ENCODE results near the gene PEX13. TPM values are rescaled to one million over a fixed set of nuclear protein-coding genes. Genes with fewer than 3 reads are reported as not detected.

The PEX13 gene
- total and polyA plus RNA-seq, 10 of the 15 experiments (the other 5 are each of a cell fraction or from before 2014, with no cell fraction given): 2.6 to 27.6 (median 17.8) TPM

DNA sequence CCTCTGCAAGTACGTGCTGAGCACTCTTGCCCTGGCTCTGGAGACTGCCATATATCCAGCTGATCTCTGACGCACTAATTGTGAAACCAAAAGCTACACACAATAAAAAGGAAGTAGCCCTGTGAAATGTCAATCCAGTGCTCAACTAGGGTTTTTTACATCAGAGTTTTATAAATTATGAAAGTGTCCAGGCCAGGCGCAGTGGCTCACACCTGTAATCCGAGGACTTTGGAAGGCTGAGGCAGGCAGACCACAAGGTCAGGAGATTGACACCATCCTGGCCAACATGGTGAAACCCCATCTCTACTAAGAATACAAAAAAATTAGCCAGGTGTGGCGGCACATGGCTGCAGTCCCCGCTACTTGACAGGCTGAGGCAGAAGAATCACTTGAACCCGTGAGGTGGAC is 24.5 kb upstream of the PEX13 start:
- H3K9me3 ChIP-seq (replicated peaks; ENCODE audit: control insufficient read depth, insufficient read depth, low read length): peaks cover 8% of the 10 kb centered on the region; the same call in 2 of the 3 replicates
- RAD21 ChIA-PET (ENCODE audit: unreplicated experiment): interaction anchor here (0.7 to 2.7 kb wide), 16 partner anchors 12 to 199 kb away, joined by 3 to 24 read pairs (median 5); partner anchors contain the start of gene REL
- H2AFZ ChIP-seq (ENCODE audit: control insufficient read depth, low read depth, low read length): peak overlapping the region; percentile 19
- peak overlapping the region; percentile 41 for H3K27ac ChIP-seq (ENCODE audit: control insufficient read depth, insufficient read depth)
- FAIRE-seq (peak; percentile 64), ATAC-seq (peak; percentile 99), DNase-seq (ENCODE audit: low read depth, low spot score) (peak; percentile 83)
- H3K36me3 ChIP-seq (ENCODE audit: control insufficient read depth in 2 of 2, insufficient read depth in 2 of 2, low read length in 1 of 2): no peaks in the 10 kb centered on the region; a peak in 1 of 4 replicates
- BruUV-seq (replicated peaks): no TSS peak
- WGBS (ENCODE audit: insufficient coverage, insufficient replicate concordance, low lambda C conversion rate, missing lambda C conversion rate): 2% methylated on average over 7 of the region's 7 CpGs
- no peaks in the 10 kb centered on the region for H4K20me1 ChIP-seq (ENCODE audit: control insufficient read depth, insufficient read depth)
- POLR2A ChIA-PET: interaction anchor here (0.9 to 1.8 kb wide), 4 partner anchors 19 to 111 kb away, joined by 4 to 5 read pairs (median 4); no protein-coding TSS in a partner anchor
- peak overlapping the region; percentile 31; the same call in 1 of the 2 replicates for H3K9ac ChIP-seq (ENCODE audit: control insufficient read depth, insufficient read depth, low read length)
- CTCF ChIA-PET: interaction anchor here (0.8 to 13.5 kb wide), 10 partner anchors 11 to 198 kb away, joined by 3 to 178 read pairs (median 4); no protein-coding TSS in a partner anchor
- no peak overlapping the region for H3K4me3 ChIP-seq
- intact Hi-C loops (cut with micrococcal nuclease; ENCODE audit: unreplicated experiment): loop anchor here (1.0 to 2.0 kb wide), 3 partner anchors 22 to 110 kb away; no protein-coding TSS in a partner anchor
- in situ Hi-C loops (cut with MboI): no loop called here
- H3K79me2 ChIP-seq (ENCODE audit: control insufficient read depth, insufficient read depth, low read length): no peaks in the 10 kb centered on the region
- H3K4me1 ChIP-seq (ENCODE audit: control insufficient read depth, insufficient read depth, low read length): peaks cover 7% of the 10 kb centered on the region
- no peaks in the 10 kb centered on the region for H3K27me3 ChIP-seq (replicated peaks in 1 of 2; ENCODE audit: control insufficient read depth in 2 of 2, insufficient read depth in 2 of 2, low read length in 1 of 2)
- SMC1A ChIA-PET (ENCODE audit: uncharacterized antibody, unreplicated experiment): interaction anchor here (1.0 to 7.9 kb wide), 21 partner anchors 12 to 285 kb away, joined by 3 to 76 read pairs (median 6); partner anchors contain the start of gene REL
- peak overlapping the region; percentile 54 for H3K4me2 ChIP-seq (ENCODE audit: control insufficient read depth, insufficient read depth)
- TF ChIP-seq SMAD1 (IDR thresholded peaks at IDR 0.05; ENCODE audit: low read depth, partially characterized antibody) (no peak), NFXL1 (IDR thresholded peaks at IDR 0.05; ENCODE audit: borderline replicate concordance) (no peak), IKZF1 (conservative IDR thresholded peaks at IDR 0.05) (peak; percentile 92), TAF1 (IDR thresholded peaks at IDR 0.05; ENCODE audit: borderline replicate concordance, low read depth, low read length) (no peak), BHLHE40 (IDR thresholded peaks at IDR 0.05; ENCODE audit: borderline replicate concordance in 1 of 2, low read depth in 2 of 2, low read length in 1 of 2) (peak; percentile 86 to 96), SMAD5 (IDR thresholded peaks at IDR 0.05; ENCODE audit: low read depth) (no peak), NR2F1 (conservative IDR thresholded peaks at IDR 0.05) (peak; percentile 97), BCL11A (IDR thresholded peaks at IDR 0.05; ENCODE audit: low read depth, low read length) (0 out of 2 replicates have a peak, but pooled peaks have one; percentile 11), HDAC6 (IDR thresholded peaks at IDR 0.05; ENCODE audit: unreplicated experiment) (no peak), RCOR1 (conservative IDR thresholded peaks at IDR 0.05; ENCODE audit: low read depth, low read length) (no peak), RUNX3 (IDR thresholded peaks at IDR 0.05; ENCODE audit: low read length) (peak; percentile 80)
- TF ChIP-seq, protein P1, sequence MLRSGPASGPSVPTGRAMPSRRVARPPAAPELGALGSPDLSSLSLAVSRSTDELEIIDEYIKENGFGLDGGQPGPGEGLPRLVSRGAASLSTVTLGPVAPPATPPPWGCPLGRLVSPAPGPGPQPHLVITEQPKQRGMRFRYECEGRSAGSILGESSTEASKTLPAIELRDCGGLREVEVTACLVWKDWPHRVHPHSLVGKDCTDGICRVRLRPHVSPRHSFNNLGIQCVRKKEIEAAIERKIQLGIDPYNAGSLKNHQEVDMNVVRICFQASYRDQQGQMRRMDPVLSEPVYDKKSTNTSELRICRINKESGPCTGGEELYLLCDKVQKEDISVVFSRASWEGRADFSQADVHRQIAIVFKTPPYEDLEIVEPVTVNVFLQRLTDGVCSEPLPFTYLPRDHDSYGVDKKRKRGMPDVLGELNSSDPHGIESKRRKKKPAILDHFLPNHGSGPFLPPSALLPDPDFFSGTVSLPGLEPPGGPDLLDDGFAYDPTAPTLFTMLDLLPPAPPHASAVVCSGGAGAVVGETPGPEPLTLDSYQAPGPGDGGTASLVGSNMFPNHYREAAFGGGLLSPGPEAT (IDR thresholded peaks at IDR 0.05; ENCODE audit: low read depth): peak; percentile 88
- TF ChIP-seq, protein P2, sequence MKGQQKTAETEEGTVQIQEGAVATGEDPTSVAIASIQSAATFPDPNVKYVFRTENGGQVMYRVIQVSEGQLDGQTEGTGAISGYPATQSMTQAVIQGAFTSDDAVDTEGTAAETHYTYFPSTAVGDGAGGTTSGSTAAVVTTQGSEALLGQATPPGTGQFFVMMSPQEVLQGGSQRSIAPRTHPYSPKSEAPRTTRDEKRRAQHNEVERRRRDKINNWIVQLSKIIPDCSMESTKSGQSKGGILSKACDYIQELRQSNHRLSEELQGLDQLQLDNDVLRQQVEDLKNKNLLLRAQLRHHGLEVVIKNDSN (IDR thresholded peaks at IDR 0.05; ENCODE audit: borderline replicate concordance, extremely low read length, insufficient read depth, low read depth, low read length): no peak
- TF ChIP-seq, protein P3, sequence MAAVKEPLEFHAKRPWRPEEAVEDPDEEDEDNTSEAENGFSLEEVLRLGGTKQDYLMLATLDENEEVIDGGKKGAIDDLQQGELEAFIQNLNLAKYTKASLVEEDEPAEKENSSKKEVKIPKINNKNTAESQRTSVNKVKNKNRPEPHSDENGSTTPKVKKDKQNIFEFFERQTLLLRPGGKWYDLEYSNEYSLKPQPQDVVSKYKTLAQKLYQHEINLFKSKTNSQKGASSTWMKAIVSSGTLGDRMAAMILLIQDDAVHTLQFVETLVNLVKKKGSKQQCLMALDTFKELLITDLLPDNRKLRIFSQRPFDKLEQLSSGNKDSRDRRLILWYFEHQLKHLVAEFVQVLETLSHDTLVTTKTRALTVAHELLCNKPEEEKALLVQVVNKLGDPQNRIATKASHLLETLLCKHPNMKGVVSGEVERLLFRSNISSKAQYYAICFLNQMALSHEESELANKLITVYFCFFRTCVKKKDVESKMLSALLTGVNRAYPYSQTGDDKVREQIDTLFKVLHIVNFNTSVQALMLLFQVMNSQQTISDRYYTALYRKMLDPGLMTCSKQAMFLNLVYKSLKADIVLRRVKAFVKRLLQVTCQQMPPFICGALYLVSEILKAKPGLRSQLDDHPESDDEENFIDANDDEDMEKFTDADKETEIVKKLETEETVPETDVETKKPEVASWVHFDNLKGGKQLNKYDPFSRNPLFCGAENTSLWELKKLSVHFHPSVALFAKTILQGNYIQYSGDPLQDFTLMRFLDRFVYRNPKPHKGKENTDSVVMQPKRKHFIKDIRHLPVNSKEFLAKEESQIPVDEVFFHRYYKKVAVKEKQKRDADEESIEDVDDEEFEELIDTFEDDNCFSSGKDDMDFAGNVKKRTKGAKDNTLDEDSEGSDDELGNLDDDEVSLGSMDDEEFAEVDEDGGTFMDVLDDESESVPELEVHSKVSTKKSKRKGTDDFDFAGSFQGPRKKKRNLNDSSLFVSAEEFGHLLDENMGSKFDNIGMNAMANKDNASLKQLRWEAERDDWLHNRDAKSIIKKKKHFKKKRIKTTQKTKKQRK (IDR thresholded peaks at IDR 0.05; ENCODE audit: low read depth, low read length): no peak
- TF ChIP-seq, protein P4, sequence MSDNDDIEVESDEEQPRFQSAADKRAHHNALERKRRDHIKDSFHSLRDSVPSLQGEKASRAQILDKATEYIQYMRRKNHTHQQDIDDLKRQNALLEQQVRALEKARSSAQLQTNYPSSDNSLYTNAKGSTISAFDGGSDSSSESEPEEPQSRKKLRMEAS (IDR thresholded peaks at IDR 0.05; ENCODE audit: low read depth, low read length): no peak; the same call in 1 of the 2 replicates

Data from GM12878 (cell line).